Measurements from ENCODE around the gene WFDC12.

- TF ChIP-seq CTCF (IDR thresholded peaks at IDR 0.05) (no peak), POLR2A (IDR thresholded peaks at IDR 0.05) (no peak)
Measured at GRCh38 chr20:45091366-45091765, 32.9 kb downstream of the WFDC12 start.
